Liver (tissue), 3 donors: ENCODE data around the gene ANKDD1B.

ENCODE experiments used
- CTCF ChIP-seq: fragments of 150-350 bp; IDR thresholded peaks from 2 replicates; pipeline ENCODE4 v1.5.1; 2017; ENCODE audit warnings: improper control_type of control experiment, low read depth, low read length; ENCODE audit not compliant: missing input control
- FOXA1 ChIP-seq: IDR thresholded peaks from 2 replicates; pipeline ENCODE4 v1.6.1; 2016; ENCODE audit warnings: antibody characterized with exemption
- GABPA ChIP-seq, 2 donors: IDR thresholded peaks in 1 of 2; conservative IDR thresholded peaks in 1 of 2; 2 replicates each; pipeline ENCODE4 v1.6.1; 2016; ENCODE audit warnings: antibody characterized with exemption in 2 of 2, mild to moderate bottlenecking in 1 of 2, moderate library complexity in 1 of 2
- JUND ChIP-seq, 2 donors: IDR thresholded peaks; 2 replicates each; pipeline ENCODE4 v1.6.1; 2016; ENCODE audit warnings: antibody characterized with exemption in 2 of 2
- RAD21 ChIP-seq, 2 donors: IDR thresholded peaks; 2 replicates each; pipeline ENCODE4 v1.6.1; 2016; ENCODE audit warnings: antibody characterized with exemption in 2 of 2, mild to moderate bottlenecking in 2 of 2
- REST ChIP-seq: IDR thresholded peaks from 2 replicates; pipeline ENCODE4 v1.6.1; 2016; ENCODE audit warnings: antibody characterized with exemption, mild to moderate bottlenecking
- RXRA ChIP-seq, 2 donors: IDR thresholded peaks; 2 replicates each; pipeline ENCODE4 v1.6.1; 2017 to 2018; ENCODE audit warnings: antibody characterized with exemption in 2 of 2, mild to moderate bottlenecking in 1 of 2
- SP1 ChIP-seq: IDR thresholded peaks from 2 replicates; pipeline ENCODE4 v1.6.1; 2018; ENCODE audit warnings: antibody characterized with exemption, mild to moderate bottlenecking
- TAF1 ChIP-seq: conservative IDR thresholded peaks from 2 replicates; pipeline ENCODE4 v1.6.1; 2016; ENCODE audit warnings: antibody characterized with exemption, mild to moderate bottlenecking
- ZBTB33 ChIP-seq: IDR thresholded peaks from 2 replicates; pipeline ENCODE4 v1.6.1; 2016; ENCODE audit warnings: antibody characterized with exemption
- TF ChIP-seq, protein P1 (sequence below): IDR thresholded peaks from 2 replicates; pipeline ENCODE4 v1.6.1; 2016; ENCODE audit warnings: antibody characterized with exemption
- TF ChIP-seq, protein P2 (sequence below): IDR thresholded peaks from 2 replicates; pipeline ENCODE4 v1.6.1; 2016; ENCODE audit warnings: antibody characterized with exemption
- donor health status: healthy.
- donor health status: healthy.

- TF ChIP-seq CTCF (no peak), RXRA (IDR thresholded peaks at IDR 0.05) (no peak), TAF1 (no peak), FOXA1 (no peak), SP1 (no peak), RAD21 (IDR thresholded peaks at IDR 0.05) (no peak), GABPA (IDR thresholded peaks at IDR 0.05 in 1 of 2, conservative IDR thresholded peaks at IDR 0.05 in 1 of 2) (no peak), ZBTB33 (no peak), JUND (IDR thresholded peaks at IDR 0.05) (no peak), REST (no peak)
- TF ChIP-seq, protein P1, sequence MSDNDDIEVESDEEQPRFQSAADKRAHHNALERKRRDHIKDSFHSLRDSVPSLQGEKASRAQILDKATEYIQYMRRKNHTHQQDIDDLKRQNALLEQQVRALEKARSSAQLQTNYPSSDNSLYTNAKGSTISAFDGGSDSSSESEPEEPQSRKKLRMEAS: no peak
- TF ChIP-seq, protein P2, sequence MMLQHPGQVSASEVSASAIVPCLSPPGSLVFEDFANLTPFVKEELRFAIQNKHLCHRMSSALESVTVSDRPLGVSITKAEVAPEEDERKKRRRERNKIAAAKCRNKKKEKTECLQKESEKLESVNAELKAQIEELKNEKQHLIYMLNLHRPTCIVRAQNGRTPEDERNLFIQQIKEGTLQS: no peak
These were observed 105.4 kb downstream of the ANKDD1B start for GRCh38 chr5:75716715-75717081.
